Ovary (tissue), 3 donors: Measurements from ENCODE around the gene OR4A16.

Source experiments
- EP300 ChIP-seq: sonication (generic); formaldehyde crosslinking; IDR thresholded peaks from one replicate; pipeline ENCODE4 v1.6.1; 2017; ENCODE audit warnings: antibody characterized with exemption
- POLR2A ChIP-seq: fragments of 450-650 bp; IDR thresholded peaks from one replicate; pipeline ENCODE4 v1.6.1; 2017; ENCODE audit warnings: antibody characterized with exemption, mild to moderate bottlenecking, moderate library complexity
- TF ChIP-seq, protein P1 (sequence below), 3 donors: fragments of 450-650 bp in 2 of 3; fragments of 200-600 bp in 1 of 3; IDR thresholded peaks; one replicate each; pipeline versions ENCODE4 v1.5.1 to v1.8.0; 2016 to 2022; ENCODE audit warnings: antibody characterized with exemption in 3 of 3, mild to moderate bottlenecking in 1 of 3
- donor health status: DM: no; HTN: no; CAD: no.

DNA sequence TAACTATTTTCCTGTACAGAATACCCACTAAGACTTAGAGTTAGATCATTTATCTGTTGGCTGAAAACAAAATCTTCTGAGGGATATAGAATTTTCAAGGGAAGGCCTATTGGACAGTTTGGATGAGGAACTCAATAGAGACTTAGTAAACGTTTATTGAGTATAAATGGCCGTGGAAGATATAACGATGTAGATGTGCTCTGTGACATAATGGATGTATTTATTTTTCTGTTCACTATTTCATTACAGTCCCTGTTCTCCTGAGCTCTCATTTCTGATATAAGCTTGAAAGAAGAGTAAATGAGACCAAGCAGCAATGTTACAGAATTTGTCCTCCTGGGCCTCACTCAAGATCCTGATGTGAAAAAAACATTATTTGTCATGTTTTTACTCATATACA, at the start of gene OR4A16:
- TF ChIP-seq POLR2A = no peak
- TF ChIP-seq, protein P1, sequence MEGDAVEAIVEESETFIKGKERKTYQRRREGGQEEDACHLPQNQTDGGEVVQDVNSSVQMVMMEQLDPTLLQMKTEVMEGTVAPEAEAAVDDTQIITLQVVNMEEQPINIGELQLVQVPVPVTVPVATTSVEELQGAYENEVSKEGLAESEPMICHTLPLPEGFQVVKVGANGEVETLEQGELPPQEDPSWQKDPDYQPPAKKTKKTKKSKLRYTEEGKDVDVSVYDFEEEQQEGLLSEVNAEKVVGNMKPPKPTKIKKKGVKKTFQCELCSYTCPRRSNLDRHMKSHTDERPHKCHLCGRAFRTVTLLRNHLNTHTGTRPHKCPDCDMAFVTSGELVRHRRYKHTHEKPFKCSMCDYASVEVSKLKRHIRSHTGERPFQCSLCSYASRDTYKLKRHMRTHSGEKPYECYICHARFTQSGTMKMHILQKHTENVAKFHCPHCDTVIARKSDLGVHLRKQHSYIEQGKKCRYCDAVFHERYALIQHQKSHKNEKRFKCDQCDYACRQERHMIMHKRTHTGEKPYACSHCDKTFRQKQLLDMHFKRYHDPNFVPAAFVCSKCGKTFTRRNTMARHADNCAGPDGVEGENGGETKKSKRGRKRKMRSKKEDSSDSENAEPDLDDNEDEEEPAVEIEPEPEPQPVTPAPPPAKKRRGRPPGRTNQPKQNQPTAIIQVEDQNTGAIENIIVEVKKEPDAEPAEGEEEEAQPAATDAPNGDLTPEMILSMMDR (IDR thresholded peaks at IDR 0.05) = no peak
- no peak for TF ChIP-seq EP300
